Gastroesophageal sphincter (tissue), 4 donors: Measurements from ENCODE around the gene ARHGEF10L. TPM values are rescaled to one million over a fixed set of nuclear protein-coding genes. Genes with fewer than 3 reads are reported as not detected.

Source experiments
- ATAC-seq: fragments of 150-250 bp; one replicate; pipeline ENCODE4 v1.9.1; 2016; ENCODE audit warnings: mild to moderate bottlenecking, moderate library complexity
- H3K27ac ChIP-seq, 4 donors: fragments of 200-600 bp; sonication (generic) in 3 of 4; 1 replicate in 3 of 4; 2 replicates in 1 of 4; pipeline ENCODE4 v1.5.1; 2016 to 2019
- H3K27me3 ChIP-seq: fragments of 200-600 bp; sonication (generic); one replicate; pipeline ENCODE4 v1.5.1; 2019
- H3K36me3 ChIP-seq, 2 donors: fragments of 200-600 bp; sonication (generic); one replicate each; pipeline ENCODE4 v1.5.1; 2019; ENCODE audit warnings: control low read depth in 1 of 2
- H3K4me1 ChIP-seq, 3 donors: fragments of 200-600 bp; sonication (generic); 1 replicate in 2 of 3; 2 replicates in 1 of 3; pipeline ENCODE4 v1.5.1; 2016 to 2019; ENCODE audit warnings: control low read depth in 2 of 3
- H3K4me3 ChIP-seq, 2 donors: fragments of 200-600 bp; sonication (generic); one replicate each; pipeline ENCODE4 v1.5.1; 2019; ENCODE audit warnings: mild to moderate bottlenecking in 1 of 2, moderate library complexity in 1 of 2
- H3K9me3 ChIP-seq, 3 donors: fragments of 200-600 bp; sonication (generic); one replicate each; pipeline ENCODE4 v1.5.1; 2017 to 2019; ENCODE audit warnings: control low read depth in 2 of 3
- EP300 ChIP-seq: sonication (generic); formaldehyde crosslinking; IDR thresholded peaks from one replicate; pipeline ENCODE4 v1.6.1; 2017; ENCODE audit warnings: antibody characterized with exemption, mild to moderate bottlenecking
- POLR2A ChIP-seq, 2 donors: fragments of 450-650 bp; IDR thresholded peaks; one replicate each; pipeline ENCODE4 v1.6.1; 2017; ENCODE audit warnings: antibody characterized with exemption in 2 of 2, mild to moderate bottlenecking in 2 of 2, moderate library complexity in 1 of 2
- POLR2AphosphoS5 ChIP-seq: sonication (generic); formaldehyde crosslinking; IDR thresholded peaks from one replicate; pipeline ENCODE4 v1.6.1; 2017; ENCODE audit warnings: antibody characterized with exemption
- WGBS, 2 donors: methylation state at CpG; one replicate each; pipeline ENCODE4 v1.1.5; 2018; ENCODE audit warnings: low coverage in 1 of 2; 5-methylcytosine and 5-hydroxymethylcytosine counted together
- total RNA-seq, 4 donors: library from RNA; depleted of rRNA; stranded (reverse); fragments of >200 nt; gene quantifications; one replicate each; pipeline ENCODE4 v1.1.0, GENCODE V29; 2016
- TF ChIP-seq, protein P1 (sequence below), 4 experiments: fragments of 200-600 bp in 2 of 4; fragments of 450-650 bp in 2 of 4; sonication (generic) in 1 of 4; IDR thresholded peaks; one replicate each; pipeline ENCODE4 v1.5.1; 2017 to 2019; ENCODE audit warnings: antibody characterized with exemption in 4 of 4, mild to moderate bottlenecking in 2 of 4, moderate library complexity in 2 of 4

The ARHGEF10L gene
- total RNA-seq, 4 donors from 2014 or later = 50.9 to 97.0 (median 80.3) TPM

DNA sequence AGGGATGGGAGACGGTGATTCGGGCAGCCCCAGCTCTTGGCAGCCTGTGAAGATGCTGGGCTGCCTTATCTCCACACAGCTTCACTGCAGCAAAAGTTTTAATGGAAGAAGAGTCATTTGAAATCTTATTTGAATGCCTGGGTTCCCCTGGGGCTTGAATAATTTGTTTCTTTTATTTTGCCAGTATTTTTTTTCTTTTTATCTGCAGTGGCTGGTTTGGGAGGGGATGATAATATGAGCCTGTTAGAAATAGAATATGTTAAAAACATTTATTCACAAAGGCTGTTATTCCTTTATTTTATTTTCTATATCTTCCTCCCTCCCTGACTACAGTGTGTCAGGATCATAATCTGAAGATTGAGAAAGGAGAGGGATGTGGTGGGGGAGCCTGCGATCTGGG is 103.4 kb downstream of the ARHGEF10L start:
- H3K27me3 ChIP-seq = no peaks in the 10 kb centered on the region
- 71 to 88% methylated on average over 1 to 3 of the region's 3 CpGs for WGBS, 2 donors
- H3K4me3 ChIP-seq = no peak overlapping the region
- no peaks in the 10 kb centered on the region for H3K9me3 ChIP-seq
- TF ChIP-seq, protein P1, sequence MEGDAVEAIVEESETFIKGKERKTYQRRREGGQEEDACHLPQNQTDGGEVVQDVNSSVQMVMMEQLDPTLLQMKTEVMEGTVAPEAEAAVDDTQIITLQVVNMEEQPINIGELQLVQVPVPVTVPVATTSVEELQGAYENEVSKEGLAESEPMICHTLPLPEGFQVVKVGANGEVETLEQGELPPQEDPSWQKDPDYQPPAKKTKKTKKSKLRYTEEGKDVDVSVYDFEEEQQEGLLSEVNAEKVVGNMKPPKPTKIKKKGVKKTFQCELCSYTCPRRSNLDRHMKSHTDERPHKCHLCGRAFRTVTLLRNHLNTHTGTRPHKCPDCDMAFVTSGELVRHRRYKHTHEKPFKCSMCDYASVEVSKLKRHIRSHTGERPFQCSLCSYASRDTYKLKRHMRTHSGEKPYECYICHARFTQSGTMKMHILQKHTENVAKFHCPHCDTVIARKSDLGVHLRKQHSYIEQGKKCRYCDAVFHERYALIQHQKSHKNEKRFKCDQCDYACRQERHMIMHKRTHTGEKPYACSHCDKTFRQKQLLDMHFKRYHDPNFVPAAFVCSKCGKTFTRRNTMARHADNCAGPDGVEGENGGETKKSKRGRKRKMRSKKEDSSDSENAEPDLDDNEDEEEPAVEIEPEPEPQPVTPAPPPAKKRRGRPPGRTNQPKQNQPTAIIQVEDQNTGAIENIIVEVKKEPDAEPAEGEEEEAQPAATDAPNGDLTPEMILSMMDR (IDR thresholded peaks at IDR 0.05) = no peak
- TF ChIP-seq POLR2A (IDR thresholded peaks at IDR 0.05) (no peak), POLR2AphosphoS5 (no peak), EP300 (no peak)
- peaks cover 0 to 2% (median 0%) of the 10 kb centered on the region in 3 donors for H3K4me1 ChIP-seq
- H3K27ac ChIP-seq = no peak overlapping the region
- peaks cover 0 to 100% of the 10 kb centered on the region in 2 donors for H3K36me3 ChIP-seq
- no peak for ATAC-seq

DNA sequence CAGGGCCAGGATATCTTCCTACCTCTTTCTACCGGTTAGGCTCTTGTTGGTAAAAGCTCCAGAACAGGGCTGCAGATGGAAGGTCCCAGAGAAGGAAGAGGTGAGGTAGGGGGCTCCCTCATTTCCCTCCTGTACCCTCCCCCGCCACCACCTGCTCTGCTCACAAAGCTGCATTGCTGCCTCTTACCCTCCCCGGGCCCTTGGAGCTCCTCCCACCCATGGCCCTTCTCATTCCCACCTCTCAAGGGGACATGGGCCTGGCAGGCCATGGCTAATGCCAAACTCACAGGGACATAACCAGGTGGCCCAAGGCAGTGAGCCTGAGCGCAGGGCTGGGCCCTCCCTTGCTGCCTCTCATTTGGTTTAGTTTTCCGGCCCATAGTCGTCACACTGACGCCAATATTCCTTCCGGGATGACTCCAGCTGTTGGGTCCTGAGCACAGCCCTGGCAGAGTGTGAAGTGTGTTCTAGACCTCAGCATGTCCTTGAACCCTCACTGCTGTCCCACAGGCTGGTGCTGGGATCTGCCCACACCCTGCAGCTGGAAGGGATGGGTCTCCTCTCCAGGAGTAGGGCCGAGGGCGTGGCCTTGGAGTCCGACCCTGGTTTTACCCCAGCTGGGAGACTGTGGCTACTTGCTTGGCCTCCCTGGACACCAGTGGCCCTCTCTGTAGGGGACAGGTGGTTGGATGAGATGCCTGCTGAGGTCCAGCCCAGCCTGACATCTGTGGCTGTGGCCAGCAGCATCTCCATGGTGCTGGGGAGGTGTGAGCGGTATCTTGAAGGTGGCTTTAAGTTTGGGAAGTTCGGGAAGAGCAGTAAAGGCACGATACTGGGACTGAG is 104.6 kb downstream of the ARHGEF10L start:
- peaks cover 0 to 100% of the 10 kb centered on the region in 2 donors for H3K36me3 ChIP-seq
- no peaks in the 10 kb centered on the region for H3K27me3 ChIP-seq
- H3K27ac ChIP-seq = no peak overlapping the region
- no peak for ATAC-seq
- no peak overlapping the region for H3K4me3 ChIP-seq
- H3K4me1 ChIP-seq = peaks cover 0 to 13% (median 5%) of the 10 kb centered on the region in 3 donors
- TF ChIP-seq POLR2AphosphoS5 = no peak
- no peak for TF ChIP-seq EP300
- TF ChIP-seq, protein P1 (IDR thresholded peaks at IDR 0.05) = no peak
- no peak for TF ChIP-seq POLR2A (IDR thresholded peaks at IDR 0.05)
- no peaks in the 10 kb centered on the region for H3K9me3 ChIP-seq
- 90 to 95% methylated on average over 3 to 5 of the region's 14 CpGs for WGBS, 2 donors

DNA sequence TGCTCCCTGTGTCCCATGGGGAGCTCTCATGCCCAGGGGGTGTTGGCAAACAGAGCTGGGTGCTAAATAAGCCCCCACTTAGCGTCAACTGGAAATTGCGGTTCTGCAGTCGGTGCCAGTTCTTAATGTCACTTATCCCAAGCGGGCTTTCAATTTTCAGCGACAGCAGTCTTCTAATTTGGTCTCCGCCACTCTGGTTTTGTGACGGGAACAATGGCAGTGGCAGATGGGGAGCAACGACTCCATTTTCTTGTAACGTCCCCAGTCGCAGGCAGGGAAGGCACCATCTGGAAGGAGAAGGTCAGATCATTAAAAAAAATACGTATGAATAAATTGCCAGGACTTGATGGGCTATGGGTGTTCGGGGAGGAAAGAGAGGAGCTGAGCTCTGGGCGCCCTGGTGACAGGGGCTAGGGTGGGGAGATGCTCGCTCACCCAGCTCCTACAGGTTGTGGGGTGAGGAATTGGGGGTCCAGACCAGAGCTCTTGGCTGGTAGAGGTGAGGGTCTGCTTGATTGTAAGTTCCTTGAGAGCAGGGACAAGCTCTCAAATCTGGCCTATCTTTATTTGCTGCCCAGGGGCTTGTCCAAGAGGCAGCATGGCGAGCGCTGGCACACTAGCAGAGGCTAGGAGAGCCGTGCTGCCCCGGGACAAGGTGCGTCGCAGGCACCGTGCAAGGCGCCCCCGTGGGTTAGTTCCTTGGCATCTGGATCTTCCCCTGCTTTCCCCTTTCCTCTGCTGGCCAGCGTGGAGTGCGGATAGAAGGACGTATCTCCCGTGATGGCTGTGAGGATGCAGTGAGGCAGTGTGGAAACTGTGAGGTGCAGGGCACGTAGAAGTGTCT is 105.8 kb downstream of the ARHGEF10L start:
- Histone ChIP-seq H3K4me3 (no peak overlapping the region), H3K4me1 (peaks cover 0 to 15% (median 5%) of the 10 kb centered on the region in 3 donors), H3K27ac (no peak overlapping the region), H3K36me3 (peaks cover 0 to 100% of the 10 kb centered on the region in 2 donors), H3K27me3 (no peaks in the 10 kb centered on the region), H3K9me3 (no peaks in the 10 kb centered on the region)
- 79 to 90% methylated on average over 2 to 9 of the region's 28 CpGs for WGBS, 2 donors
- TF ChIP-seq POLR2A (IDR thresholded peaks at IDR 0.05) (no peak), EP300 (no peak), POLR2AphosphoS5 (no peak)
- TF ChIP-seq, protein P1 (IDR thresholded peaks at IDR 0.05) = no peak
- ATAC-seq = no peak

DNA sequence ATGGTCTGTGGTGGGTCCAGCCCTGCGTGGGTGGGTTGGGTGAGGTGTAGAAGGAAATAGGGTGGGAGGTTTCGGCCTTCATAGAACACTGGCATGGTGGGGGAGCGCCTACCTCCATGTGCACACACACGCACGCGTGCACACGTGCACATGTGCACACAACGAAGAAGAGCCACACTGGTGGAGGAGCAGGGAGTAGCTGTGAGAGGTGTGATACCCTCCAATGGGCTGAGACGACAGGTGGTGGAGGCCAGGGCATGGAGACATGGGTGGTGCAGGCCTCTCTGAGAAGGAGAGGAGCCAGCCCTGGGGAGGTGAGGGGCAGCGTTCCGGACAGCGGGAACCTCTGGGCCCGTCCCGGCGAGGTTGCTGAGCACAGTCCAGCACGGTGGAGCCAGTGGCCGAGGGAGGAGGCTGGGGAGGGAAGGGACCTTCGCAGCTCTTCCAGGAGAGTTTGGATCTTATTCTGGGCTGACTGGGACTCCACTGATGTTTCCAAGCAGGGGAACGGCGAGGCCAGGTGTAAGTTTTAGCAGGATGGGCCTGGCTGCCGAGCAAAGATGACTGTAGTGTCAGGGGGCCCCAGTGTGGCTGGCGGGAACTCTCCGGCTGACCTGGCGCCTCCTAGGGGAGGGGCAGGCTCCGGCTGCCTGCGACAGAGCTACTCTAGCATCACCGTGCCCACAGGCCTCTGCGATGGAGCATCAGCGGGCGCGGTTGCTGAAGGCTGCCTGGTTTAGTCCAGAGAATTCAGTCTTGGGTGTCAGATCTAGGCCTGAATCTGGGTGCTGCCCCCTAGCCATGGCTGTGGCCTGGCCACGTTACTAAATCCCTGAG is 107.2 kb downstream of the ARHGEF10L start:
- Histone ChIP-seq H3K27me3 (no peaks in the 10 kb centered on the region), H3K4me3 (no peak overlapping the region), H3K4me1 (peaks cover 0 to 15% (median 5%) of the 10 kb centered on the region in 3 donors), H3K9me3 (no peaks in the 10 kb centered on the region), H3K36me3 (peaks cover 0 to 100% of the 10 kb centered on the region in 2 donors), H3K27ac (peak overlapping the region in 1 of 4 donors; percentile 31)
- no peak for ATAC-seq
- 87 to 89% methylated on average over 10 to 13 of the region's 32 CpGs for WGBS, 2 donors
- TF ChIP-seq, protein P1 (IDR thresholded peaks at IDR 0.05) = no peak
- TF ChIP-seq POLR2A (IDR thresholded peaks at IDR 0.05) = no peak
- TF ChIP-seq EP300 = no peak
- TF ChIP-seq POLR2AphosphoS5 = no peak
